NT2/D1 (cell line): ENCODE results near the gene GPRC5C.

ENCODE experiments used
- SUZ12 ChIP-seq: IDR thresholded peaks from 2 replicates; pipeline ENCODE4 v1.6.1; 2011; ENCODE audit not compliant: insufficient read length, insufficient read depth; ENCODE audit errors: extremely low read depth
- YY1 ChIP-seq: IDR thresholded peaks from 2 replicates; pipeline ENCODE4 v1.6.1; 2011; ENCODE audit not compliant: insufficient read length, insufficient read depth
- ZNF274 ChIP-seq: IDR thresholded peaks from 2 replicates; pipeline ENCODE4 v1.6.1; 2011; ENCODE audit warnings: mild to moderate bottlenecking, low read depth, low read length

- TF ChIP-seq ZNF274 (no peak), YY1 (no peak), SUZ12 (no peak)
Measured at GRCh38 chr17:74424657-74425056, 7.2 kb upstream of the GPRC5C start.
